ENCODE results near the gene EML2.
"Not testable (repeated sequence)": the region's sequence is repeated elsewhere in the genome, so short reads cannot be mapped to it uniquely, and the experiment has no call there.

EML2 gene, protein sequence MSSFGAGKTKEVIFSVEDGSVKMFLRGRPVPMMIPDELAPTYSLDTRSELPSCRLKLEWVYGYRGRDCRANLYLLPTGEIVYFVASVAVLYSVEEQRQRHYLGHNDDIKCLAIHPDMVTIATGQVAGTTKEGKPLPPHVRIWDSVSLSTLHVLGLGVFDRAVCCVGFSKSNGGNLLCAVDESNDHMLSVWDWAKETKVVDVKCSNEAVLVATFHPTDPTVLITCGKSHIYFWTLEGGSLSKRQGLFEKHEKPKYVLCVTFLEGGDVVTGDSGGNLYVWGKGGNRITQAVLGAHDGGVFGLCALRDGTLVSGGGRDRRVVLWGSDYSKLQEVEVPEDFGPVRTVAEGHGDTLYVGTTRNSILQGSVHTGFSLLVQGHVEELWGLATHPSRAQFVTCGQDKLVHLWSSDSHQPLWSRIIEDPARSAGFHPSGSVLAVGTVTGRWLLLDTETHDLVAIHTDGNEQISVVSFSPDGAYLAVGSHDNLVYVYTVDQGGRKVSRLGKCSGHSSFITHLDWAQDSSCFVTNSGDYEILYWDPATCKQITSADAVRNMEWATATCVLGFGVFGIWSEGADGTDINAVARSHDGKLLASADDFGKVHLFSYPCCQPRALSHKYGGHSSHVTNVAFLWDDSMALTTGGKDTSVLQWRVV

DNA sequence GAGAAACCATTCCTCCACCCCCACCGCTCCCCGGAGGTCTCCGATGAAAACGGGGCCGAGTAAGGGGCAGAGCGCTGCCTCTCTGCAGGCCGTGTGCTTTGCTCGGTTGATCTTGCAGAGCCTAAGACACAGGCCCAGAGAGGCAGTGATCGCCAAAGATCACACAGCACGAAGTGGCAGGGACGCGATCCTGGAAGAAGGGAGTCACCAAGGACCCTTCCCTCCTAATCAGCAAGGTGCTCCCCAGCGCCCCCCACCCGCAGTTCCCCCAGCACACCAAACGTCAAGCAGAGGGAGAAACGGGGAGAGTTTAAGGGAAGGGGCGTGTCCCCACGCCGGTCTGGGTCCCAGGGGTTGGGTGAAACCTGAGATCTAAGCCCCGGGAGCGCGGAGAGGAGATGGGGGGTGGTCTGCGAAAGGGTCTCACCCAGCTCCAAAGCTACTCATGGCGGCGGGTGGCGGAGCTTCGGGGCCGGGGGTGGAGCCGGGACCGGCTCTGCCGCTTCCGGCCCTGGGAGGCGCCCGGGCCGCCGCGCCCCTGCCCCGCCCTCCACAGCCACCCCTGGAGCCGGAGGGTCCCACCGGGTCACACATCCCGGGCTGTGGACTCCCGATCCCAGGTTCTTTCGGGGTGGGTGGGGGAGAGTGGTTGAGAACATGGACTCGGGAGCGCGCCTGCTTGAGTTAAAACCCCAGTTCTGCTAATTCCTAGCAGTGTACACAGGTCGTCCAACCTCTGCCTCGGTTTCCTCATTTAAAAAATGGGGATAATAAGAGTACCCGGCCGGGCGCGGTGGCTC is at the start of gene EML2:
Gene EML2 (minus strand): TSS at position 468 of the 800 bp plus-strand sequence. CDS start 21 bp downstream, at position 447.
- DNase-seq (ENCODE audit: low read depth, low spot score): peak; percentile 68

DNA sequence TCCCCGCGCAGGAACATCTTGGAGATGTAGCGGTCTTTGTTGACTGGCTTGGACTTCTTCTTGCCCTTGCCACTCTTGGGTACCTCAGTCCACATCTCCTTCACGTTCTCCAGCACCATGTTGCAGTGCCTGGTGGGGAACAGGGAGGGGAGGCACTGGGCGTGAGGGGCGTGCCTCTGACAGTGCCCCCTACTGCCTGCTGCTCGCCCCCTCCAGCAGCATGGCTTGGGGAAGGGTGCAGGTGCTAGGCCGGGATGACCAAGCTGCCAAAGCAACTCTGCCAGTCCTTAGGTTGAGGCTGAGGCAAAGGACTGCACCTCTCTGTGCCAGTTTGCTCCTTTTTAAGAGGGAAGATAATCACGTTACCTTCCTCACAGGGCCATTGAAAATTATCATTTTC is 48.4 kb upstream of the EML2 start:
- DNase-seq (ENCODE audit: low read depth, low spot score): no peak

GRCh38 chr19:45685045-45685444 is 45.8 kb upstream of the EML2 start:
- DNase-seq (ENCODE audit: low read depth, low spot score): not testable (repeated sequence)

DNA sequence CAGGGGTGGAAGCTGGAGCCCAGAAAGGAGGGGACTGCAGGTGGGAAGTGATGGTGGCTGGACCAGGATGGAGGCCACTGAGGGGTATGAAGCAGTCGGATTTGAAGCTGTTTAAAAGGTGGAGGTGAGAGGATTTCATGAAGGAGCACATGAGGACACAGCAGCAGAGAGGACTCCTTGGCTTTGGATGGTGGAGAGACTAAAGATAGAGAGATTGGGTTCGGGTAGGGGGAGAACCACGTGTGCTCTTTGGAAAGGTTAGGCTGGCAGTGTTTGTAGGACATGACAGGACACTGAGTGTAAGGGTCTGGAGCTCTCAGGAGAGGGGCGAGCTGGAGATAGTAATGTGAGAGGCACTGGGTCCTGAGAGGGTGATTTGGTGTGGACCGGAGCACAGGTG is 43.7 kb upstream of the EML2 start:
- DNase-seq (ENCODE audit: low read depth, low spot score): no peak

DNA sequence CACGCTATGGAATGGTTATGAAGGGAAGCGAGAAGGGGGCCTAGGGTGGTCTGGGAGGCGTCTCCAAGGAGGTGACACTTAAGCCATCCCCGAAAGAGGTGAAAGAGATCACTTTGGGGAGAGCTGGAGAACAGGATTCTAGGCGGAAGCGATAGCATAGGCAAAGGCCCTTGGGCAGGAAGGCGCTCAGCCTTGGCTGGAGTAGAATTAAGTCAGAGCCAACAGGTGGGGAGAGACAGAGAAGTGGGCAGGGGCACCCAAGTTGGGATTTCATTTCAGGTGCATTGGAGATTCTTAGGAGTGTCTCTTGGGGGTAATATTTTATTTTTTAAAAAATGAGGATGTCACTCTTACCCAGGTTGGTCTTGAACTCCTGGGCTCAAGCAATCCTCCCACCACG is 42.9 kb upstream of the EML2 start:
- no peak for DNase-seq (ENCODE audit: low read depth, low spot score)

GRCh38 chr19:45681391-45682015 is 42.3 kb upstream of the EML2 start:
- DNase-seq (ENCODE audit: low read depth, low spot score): peak; percentile 93

DNA sequence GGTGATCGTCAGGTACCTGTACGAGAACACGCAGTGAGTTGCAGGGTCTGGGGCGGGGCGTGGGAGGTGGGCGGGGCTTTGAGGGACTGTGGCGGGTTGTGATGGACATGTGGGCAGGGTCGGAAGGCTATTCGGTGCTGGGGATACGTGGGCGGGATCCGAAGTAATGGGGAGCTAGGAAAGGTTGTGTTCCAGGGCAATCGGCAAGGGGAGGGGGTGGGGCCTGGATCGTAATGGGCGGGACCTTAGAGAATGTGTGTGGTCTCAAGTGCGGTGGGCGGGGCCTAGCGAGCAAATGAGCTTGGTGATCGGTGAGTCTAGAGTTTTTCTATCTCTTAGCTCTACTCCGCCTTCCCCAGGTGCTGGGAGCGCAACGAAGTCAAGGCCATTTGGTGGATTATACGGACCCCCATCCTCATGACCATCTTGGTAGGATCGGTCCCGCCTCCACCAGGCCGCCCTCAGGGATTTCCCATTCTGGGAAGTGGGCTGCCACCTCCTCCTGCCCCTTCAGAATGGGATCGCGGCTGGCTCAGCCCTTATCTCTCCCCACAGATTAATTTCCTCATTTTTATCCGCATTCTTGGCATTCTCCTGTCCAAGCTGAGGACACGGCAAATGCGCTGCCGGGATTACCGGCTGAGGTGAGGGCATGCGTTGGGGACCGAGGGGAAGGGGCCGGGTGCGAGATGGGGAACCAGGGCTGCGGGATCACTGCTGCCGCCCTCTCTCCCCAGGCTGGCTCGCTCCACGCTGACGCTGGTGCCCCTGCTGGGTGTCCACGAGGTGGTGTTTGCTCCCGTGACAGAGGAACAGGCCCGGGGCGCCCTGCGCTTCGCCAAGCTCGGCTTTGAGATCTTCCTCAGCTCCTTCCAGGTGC is 38.4 kb upstream of the EML2 start:
- peak; percentile 79 for DNase-seq (ENCODE audit: low read depth, low spot score)

GRCh38 chr19:45676851-45677263 is 37.7 kb upstream of the EML2 start:
- DNase-seq (ENCODE audit: low read depth, low spot score): no peak

GRCh38 chr19:45674946-45675345 is 35.7 kb upstream of the EML2 start:
- DNase-seq (ENCODE audit: low read depth, low spot score): no peak

- DNase-seq (ENCODE audit: low read depth, low spot score): peak; percentile 66
These were observed 31.7 kb upstream of the EML2 start for GRCh38 chr19:45670670-45671453.

DNA sequence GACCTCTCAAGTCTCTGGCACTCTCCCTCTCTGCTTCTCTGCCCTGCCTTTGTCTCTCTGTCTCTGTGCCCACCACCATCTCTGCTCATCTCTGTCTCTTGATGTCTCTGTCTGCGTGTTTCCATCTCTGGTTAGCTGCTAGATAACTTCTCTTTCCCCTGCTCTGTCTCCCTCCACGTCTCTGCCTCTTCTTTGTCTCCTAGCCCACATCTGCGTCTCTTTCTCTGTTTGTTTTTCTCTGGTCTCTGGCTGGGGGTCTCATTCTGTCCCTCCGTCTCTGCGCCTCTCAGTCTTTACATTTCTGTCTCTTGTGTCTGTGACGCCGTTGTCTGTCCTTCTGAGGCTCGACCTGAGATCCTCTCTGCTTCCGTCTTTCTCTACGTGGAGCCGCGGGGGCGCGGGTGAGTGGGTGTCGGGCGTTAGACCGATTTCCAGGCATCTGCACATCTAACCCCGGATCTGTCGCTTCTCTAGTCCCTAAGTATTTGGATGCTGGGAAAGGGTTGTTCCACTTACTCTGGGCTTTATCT is 29.2 kb upstream of the EML2 start:
- DNase-seq (ENCODE audit: low read depth, low spot score): no peak

- peak; percentile 24 for DNase-seq (ENCODE audit: low read depth, low spot score)
These were observed 28.6 kb upstream of the EML2 start, which contains the start of gene GIPR for GRCh38 chr19:45667620-45668341. Gene GIPR, plus strand, starts transcription at chr19:45668221. Its CDS starts 1,300 bp downstream, at chr19:45669521.

GRCh38 chr19:45664575-45664974 is 25.4 kb upstream of the EML2 start:
- no peak for DNase-seq (ENCODE audit: low read depth, low spot score)

GRCh38 chr19:45663800-45664199 is 24.6 kb upstream of the EML2 start:
- no peak for DNase-seq (ENCODE audit: low read depth, low spot score)

DNA sequence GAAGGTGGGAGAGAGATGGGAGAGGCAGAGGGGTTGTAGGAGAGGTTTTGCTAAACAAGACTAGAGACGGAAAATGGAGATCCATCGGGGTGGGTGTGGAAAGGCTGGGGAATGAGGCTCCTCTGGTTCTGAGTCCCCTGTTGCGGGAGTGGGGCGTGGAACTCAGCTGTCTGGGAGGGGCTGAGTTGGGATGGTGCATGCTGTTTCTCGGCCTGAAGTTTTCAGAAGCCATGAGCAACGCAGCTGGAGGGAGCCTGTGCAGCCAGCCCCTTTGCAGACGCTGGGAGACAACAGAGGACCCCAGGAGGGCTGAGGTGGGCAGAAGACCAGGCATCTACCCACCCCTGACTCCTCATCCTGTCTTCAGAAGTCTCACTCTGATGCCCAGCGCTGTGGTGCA is 21.4 kb upstream of the EML2 start:
- DNase-seq (ENCODE audit: low read depth, low spot score): no peak

DNA sequence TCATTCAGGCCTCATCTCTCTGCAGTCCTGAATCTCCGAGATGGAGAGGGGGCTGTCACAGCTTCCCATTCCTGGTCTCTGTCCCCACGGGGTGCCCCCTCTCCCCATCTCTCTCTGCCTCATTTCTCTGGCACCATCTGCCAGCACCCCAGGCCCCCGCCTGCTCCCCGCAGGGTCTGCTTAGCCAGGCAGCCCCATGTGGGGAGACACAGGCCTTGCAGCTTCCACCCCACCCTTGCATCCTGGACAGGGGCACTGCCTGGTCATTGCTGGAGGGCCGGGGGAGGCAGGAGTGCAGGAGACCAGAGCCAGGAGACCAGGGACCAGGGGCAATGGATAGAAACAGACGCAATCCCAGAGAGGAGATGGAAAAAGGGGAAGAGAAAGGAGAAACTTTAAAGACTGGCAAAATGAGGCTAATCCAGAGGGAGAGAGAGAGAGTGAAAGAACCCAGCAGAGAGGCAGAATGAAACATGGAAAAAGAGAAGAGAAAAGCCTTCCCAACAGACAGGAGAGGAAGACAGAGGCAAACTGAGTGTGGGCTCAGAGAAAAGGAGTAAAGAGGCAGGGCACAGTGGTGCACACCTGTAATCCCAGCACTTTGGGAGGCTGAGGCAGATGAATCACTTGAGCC is 20.0 kb upstream of the EML2 start:
- no peak for DNase-seq (ENCODE audit: low read depth, low spot score)

DNA sequence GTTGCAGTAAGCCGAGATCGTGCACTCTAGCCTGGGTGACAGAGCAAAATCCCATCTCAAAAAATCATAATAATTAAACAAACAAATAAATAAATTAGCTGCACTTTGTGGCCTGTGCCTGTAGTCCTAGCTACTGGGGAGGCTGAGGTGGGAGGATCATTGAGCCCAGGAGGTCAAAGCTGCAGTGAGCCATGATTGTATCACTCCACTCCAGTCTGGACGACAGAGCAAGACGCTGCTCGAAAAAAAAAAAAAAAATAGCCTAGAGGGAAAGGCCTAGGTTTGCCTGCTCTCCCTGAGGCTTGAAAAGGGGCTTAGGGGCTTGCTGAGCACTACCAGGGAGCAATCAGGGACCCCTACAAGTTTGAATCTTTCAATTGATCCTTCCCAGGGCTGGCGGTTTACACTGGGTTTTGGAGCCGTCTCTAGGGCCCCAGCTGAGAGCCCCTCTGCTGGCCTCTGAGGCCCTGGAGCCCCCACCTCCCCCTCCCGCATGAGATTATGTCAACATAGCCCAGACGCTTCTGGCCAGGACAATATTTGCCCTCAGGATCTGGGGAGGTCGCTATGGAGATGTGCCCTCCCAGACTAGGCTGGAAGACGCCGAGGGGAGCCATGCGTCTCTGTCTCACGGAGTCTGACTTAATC is 18.4 kb upstream of the EML2 start:
- DNase-seq (ENCODE audit: low read depth, low spot score): no peak

DNA sequence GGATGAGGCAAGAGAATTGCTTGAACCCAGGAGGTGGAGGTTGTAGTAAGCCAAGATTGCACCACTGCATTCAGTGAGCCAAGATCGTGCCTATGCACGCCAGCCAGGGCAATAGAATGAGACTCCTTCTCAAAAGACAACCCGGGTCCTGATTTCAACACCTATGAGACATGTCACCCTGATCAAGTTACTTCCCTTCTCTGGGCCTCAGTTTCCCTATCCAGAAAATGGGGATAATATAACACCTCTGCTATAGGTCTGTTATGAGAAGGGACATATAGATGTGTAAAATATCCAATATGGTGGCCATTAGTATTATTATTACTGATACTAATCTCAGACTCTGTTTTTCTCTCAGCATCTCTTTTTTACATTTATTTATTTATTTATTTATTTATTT is 15.9 kb upstream of the EML2 start:
- DNase-seq (ENCODE audit: low read depth, low spot score): no peak

Measured in astrocyte of the hippocampus (primary cell).